ENCODE results near the gene BNC1. TPM values are rescaled to one million over a fixed set of nuclear protein-coding genes. Genes with fewer than 3 reads are reported as not detected.
"Not testable (repeated sequence)": the region's sequence is repeated elsewhere in the genome, so short reads cannot be mapped to it uniquely, and the experiment has no call there.

BNC1 gene
- total RNA-seq, 1 donor from 2014 or later: 0.11 TPM

DNA sequence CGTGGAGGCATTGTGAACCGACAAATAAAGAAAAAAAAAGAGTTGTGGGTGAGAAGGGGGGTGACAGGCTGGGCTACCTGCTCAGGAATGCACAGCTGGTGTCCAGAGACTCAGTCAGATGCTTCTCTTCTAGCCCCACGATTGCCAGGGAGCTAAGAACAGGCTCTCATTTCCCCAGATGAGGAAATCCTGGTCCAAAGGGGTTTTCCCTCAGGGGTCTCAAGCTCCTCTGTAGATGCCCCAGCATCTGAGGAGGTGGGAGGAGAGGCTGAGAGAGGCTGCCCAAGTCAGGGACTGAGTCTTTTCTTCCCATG is 35.5 kb downstream of the BNC1 start:
- H3K36me3 ChIP-seq: no peaks in the 10 kb centered on the region
- H3K4me3 ChIP-seq: no peak overlapping the region
- H3K27me3 ChIP-seq (ENCODE audit: low read depth): peaks cover 87% of the 10 kb centered on the region
- no peak overlapping the region for H3K27ac ChIP-seq (replicated peaks)
- no peaks in the 10 kb centered on the region for H3K4me1 ChIP-seq
- intact Hi-C loops (cut with micrococcal nuclease): loop anchor here (2.0 kb wide), 1 partner anchor 308 kb away; no protein-coding TSS in a partner anchor
- no peak for DNase-seq
- TF ChIP-seq, protein P1, sequence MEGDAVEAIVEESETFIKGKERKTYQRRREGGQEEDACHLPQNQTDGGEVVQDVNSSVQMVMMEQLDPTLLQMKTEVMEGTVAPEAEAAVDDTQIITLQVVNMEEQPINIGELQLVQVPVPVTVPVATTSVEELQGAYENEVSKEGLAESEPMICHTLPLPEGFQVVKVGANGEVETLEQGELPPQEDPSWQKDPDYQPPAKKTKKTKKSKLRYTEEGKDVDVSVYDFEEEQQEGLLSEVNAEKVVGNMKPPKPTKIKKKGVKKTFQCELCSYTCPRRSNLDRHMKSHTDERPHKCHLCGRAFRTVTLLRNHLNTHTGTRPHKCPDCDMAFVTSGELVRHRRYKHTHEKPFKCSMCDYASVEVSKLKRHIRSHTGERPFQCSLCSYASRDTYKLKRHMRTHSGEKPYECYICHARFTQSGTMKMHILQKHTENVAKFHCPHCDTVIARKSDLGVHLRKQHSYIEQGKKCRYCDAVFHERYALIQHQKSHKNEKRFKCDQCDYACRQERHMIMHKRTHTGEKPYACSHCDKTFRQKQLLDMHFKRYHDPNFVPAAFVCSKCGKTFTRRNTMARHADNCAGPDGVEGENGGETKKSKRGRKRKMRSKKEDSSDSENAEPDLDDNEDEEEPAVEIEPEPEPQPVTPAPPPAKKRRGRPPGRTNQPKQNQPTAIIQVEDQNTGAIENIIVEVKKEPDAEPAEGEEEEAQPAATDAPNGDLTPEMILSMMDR (IDR thresholded peaks at IDR 0.05; ENCODE audit: borderline replicate concordance): no peak
- no peaks in the 10 kb centered on the region for H3K9me3 ChIP-seq (replicated peaks)

DNA sequence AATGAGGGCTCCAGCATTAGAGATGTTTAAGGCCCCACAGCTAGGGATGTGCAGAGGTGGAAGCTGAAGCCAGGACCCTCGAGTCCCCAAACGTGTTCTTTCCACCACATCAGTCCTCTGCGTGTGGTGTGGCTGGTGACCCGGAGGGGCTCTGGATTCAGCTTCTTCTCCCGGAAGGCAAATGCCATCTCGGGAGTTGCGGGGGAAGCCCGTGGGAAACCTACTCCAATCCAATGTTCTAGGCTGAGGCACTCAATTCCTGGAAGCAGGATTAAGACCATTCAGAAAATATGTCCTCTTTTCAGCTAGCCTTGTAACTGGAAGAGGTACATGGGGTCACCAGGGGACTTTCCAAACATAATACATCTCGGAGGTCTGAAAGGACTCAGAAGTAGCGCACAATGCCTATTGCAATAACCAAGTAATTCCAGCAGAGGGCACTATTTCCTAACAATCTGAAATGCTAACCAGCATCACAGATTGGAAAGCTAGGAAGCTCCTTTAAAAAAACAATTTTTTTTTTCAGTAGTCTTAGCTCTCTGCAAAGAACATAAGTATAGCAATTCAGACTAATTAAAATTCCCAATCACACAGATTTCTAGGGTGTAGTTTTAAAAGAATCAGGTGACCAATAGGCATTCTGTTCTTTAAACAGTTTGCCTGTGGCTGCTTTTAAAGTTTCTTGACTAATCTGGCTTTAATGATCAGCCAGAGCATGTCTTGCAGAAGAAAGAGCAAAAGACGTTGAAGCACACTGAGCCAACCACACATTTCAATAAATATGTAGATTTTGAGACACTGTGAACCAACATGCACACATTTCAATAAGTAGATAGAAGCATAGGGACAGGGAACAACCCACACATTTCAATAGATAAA is 36.1 kb downstream of the BNC1 start:
- Histone ChIP-seq H3K4me1 (no peaks in the 10 kb centered on the region), H3K27me3 (ENCODE audit: low read depth) (peaks cover 87% of the 10 kb centered on the region), H3K27ac (replicated peaks) (no peak overlapping the region), H3K36me3 (no peaks in the 10 kb centered on the region), H3K9me3 (replicated peaks) (no peaks in the 10 kb centered on the region), H3K4me3 (no peak overlapping the region)
- intact Hi-C loops (cut with micrococcal nuclease): loop anchor here (2.0 kb wide), 1 partner anchor 308 kb away; no protein-coding TSS in a partner anchor
- DNase-seq: no peak
- TF ChIP-seq, protein P1 (IDR thresholded peaks at IDR 0.05; ENCODE audit: borderline replicate concordance): peak; percentile 97

DNA sequence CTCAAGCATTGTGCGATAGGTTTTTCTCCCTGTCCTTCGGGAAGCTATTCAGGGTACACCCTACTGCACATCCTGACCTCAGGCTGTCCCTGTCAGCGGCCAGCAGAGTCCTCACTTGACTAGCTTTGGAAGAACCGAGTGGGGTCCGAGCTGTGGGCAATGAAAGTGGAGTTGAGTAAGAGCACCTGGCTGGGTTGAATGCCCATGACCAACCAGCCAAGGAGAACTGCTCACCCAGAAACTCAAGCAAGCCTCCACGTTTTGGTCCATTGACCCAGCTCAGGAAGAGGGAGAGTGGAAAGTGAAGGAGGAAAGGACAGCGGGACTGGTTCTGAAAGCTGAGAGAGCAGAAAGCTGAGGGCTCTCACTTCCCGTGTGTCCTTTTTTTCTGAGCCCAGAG is 40.8 kb downstream of the BNC1 start:
- Histone ChIP-seq H3K9me3 (replicated peaks) (peaks cover 20% of the 10 kb centered on the region), H3K27ac (replicated peaks) (no peak overlapping the region), H3K27me3 (ENCODE audit: low read depth) (peaks cover 62% of the 10 kb centered on the region), H3K4me3 (no peak overlapping the region), H3K36me3 (no peaks in the 10 kb centered on the region), H3K4me1 (no peaks in the 10 kb centered on the region)
- no peak for DNase-seq
- TF ChIP-seq, protein P1 (IDR thresholded peaks at IDR 0.05; ENCODE audit: borderline replicate concordance): no peak
- intact Hi-C loops (cut with micrococcal nuclease): no loop called here

DNA sequence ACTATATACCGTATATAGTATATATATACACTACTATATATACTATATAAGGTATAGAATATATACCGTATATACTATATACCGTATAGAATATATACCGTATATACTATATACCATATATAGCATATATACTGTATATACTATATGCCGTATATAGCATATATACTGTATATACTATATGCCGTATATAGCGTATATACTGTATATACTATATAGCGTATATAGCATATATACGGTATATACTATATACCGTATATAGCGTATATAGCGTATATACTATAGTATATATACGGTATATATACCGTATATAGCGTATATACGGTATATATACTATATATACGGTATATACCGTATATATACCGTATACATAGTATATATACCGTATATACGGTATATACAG is 54.2 kb downstream of the BNC1 start:
- H3K36me3 ChIP-seq: no peaks in the 10 kb centered on the region
- H3K4me3 ChIP-seq: no peak overlapping the region

DNA sequence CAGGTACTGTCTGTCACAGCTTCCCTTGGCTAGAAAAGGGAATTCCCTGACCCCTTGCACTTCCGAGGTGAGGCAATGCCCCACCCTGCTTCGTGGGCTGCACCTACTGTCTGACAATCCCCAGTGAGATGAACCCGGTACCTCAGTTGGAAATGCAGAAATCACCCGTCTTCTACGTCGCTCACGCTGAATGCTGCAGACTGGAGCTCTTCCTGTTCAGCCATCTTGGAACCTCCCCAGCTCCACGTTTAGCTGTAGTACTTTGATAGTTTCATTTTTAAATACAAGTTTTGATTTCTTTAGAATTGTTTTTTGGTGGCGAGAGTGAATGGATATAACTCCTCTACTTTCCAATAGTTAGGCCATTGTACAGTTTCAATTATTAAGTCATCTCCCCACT is 59.0 kb downstream of the BNC1 start:
- peaks cover 13% of the 10 kb centered on the region for H3K9me3 ChIP-seq (replicated peaks)
- no peaks in the 10 kb centered on the region for H3K36me3 ChIP-seq
- H3K4me1 ChIP-seq: no peaks in the 10 kb centered on the region
- no peak for DNase-seq
- TF ChIP-seq, protein P1 (IDR thresholded peaks at IDR 0.05; ENCODE audit: borderline replicate concordance): no peak
- intact Hi-C loops (cut with micrococcal nuclease): no loop called here
- no peak overlapping the region for H3K4me3 ChIP-seq
- H3K27me3 ChIP-seq (ENCODE audit: low read depth): no peaks in the 10 kb centered on the region
- no peak overlapping the region for H3K27ac ChIP-seq (replicated peaks)

More for the DNA sequence above, 54.2 kb downstream of the BNC1 start:
- Histone ChIP-seq H3K4me1 (no peaks in the 10 kb centered on the region), H3K9me3 (replicated peaks) (no peaks in the 10 kb centered on the region), H3K27ac (replicated peaks) (no peak overlapping the region), H3K27me3 (ENCODE audit: low read depth) (no peaks in the 10 kb centered on the region)
- DNase-seq: no peak
- TF ChIP-seq, protein P1 (IDR thresholded peaks at IDR 0.05; ENCODE audit: borderline replicate concordance): no peak
- intact Hi-C loops (cut with micrococcal nuclease): no loop called here

DNA sequence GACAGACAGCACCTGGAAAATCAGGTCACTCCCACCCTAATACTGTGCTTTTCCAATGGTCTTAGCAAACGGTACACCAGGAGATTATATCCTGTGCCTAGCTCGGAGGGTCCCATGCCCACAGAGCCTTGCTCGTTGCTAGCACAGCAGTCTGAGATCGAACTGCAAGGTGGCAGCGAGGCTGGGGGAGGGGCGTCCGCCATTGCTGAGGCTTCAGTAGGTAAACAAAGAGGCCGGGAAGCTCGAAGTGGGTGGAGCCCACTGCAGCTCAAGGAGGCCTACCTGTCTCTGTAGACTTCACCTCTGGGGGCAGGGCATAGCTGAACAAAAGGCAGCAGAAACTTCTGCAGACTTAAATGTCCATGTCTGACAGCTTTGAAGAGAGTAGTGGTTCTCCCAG is 62.7 kb downstream of the BNC1 start:
- H3K9me3 ChIP-seq (replicated peaks): peaks cover 14% of the 10 kb centered on the region
- intact Hi-C loops (cut with micrococcal nuclease); H3K27me3 ChIP-seq (ENCODE audit: low read depth); H3K27ac ChIP-seq (replicated peaks); DNase-seq; H3K36me3 ChIP-seq; H3K4me3 ChIP-seq; H3K4me1 ChIP-seq: not testable (repeated sequence)
